GM12878 (cell line): ENCODE measurements around the gene OR2T6. TPM values are rescaled to one million over a fixed set of nuclear protein-coding genes. Genes with fewer than 3 reads are reported as not detected.

ENCODE experiments used
- ATAC-seq: fragments of 200-7000 bp; cut with Tn5 transposase; 3 replicates; pipeline ENCODE4 v1.9.1; 2020; ENCODE audit warnings: mild to moderate bottlenecking, moderate library complexity
- BruUV-seq: library from RNA; stranded (reverse); fragments of 400-500 nt; replicated peaks from 2 replicates; lab custom pipeline; 2021; lab: Mats Ljungman, UMichigan
- CTCF ChIA-PET: fragments of 300-600 bp; sonication (Branson Sonifier 250); formaldehyde crosslinking; extraction: SDS; loops from one replicate; lab custom pipeline; 2021; ENCODE audit warnings: inconsistent platforms; lab: Yijun Ruan, JAX
- POLR2A ChIA-PET: fragments of 350-600 bp; formaldehyde crosslinking; extraction: SDS; loops from one replicate; lab custom pipeline; 2021; ENCODE audit warnings: inconsistent platforms; lab: Charles Lee
- RAD21 ChIA-PET: fragments of 300-600 bp; sonication (Branson Sonifier 250); formaldehyde crosslinking; loops from one replicate; lab custom pipeline; 2023; ENCODE audit warnings: antibody characterized with exemption; ENCODE audit not compliant: unreplicated experiment; lab: Charles Lee
- SMC1A ChIA-PET: fragments of 300-600 bp; sonication (Branson Sonifier 250); formaldehyde crosslinking; loops from one replicate; lab custom pipeline; 2023; ENCODE audit not compliant: unreplicated experiment, uncharacterized antibody; lab: Charles Lee
- DNase-seq: peaks from one replicate; pipeline ENCODE4 v3.0.0-alpha.2; 2011; ENCODE audit warnings: low read depth, low spot score
- FAIRE-seq: peaks from 3 replicates; lab custom pipeline; 2011; peaks lifted over from hg19 to GRCh38; lab: Jason Lieb, UNC
- H2AFZ ChIP-seq: 2 replicates; pipeline ENCODE4 v1.6.0; 2011; ENCODE audit warnings: low read depth, low read length, control low read depth; ENCODE audit not compliant: control insufficient read depth
- H3K27ac ChIP-seq: 2 replicates; pipeline ENCODE4 v1.5.1; 2011; ENCODE audit warnings: control low read depth; ENCODE audit not compliant: control insufficient read depth, insufficient read depth
- H3K27me3 ChIP-seq, 2 experiments: replicated peaks in 1 of 2; 2 replicates each; pipeline versions ENCODE4 v1.6.0 to v1.6.1; 2011; ENCODE audit warnings: low read length in 1 of 2; ENCODE audit not compliant: control insufficient read depth in 2 of 2, insufficient read depth in 2 of 2
- H3K36me3 ChIP-seq, 2 experiments: 2 replicates each; pipeline ENCODE4 v1.5.1; 2011; ENCODE audit warnings: low read length in 1 of 2; ENCODE audit not compliant: control insufficient read depth in 2 of 2, insufficient read depth in 2 of 2
- H3K4me1 ChIP-seq: 2 replicates; pipeline ENCODE4 v1.6.1; 2011; ENCODE audit warnings: mild to moderate bottlenecking, low read length, moderate library complexity, mixed read lengths; ENCODE audit not compliant: control insufficient read depth, insufficient read depth
- H3K4me2 ChIP-seq: 2 replicates; pipeline ENCODE4 v1.6.0; 2011; ENCODE audit warnings: control low read depth; ENCODE audit not compliant: control insufficient read depth, insufficient read depth
- H3K4me3 ChIP-seq: fragments of 200-600 bp; sonication (generic); 2 replicates; pipeline ENCODE4 v1.5.1; 2016
- H3K79me2 ChIP-seq: 2 replicates; pipeline ENCODE4 v1.6.0; 2011; ENCODE audit warnings: low read length; ENCODE audit not compliant: control insufficient read depth, insufficient read depth
- H3K9ac ChIP-seq: 2 replicates; pipeline ENCODE4 v1.8.0; 2011; ENCODE audit warnings: low read length, control low read depth, mixed read lengths; ENCODE audit not compliant: control insufficient read depth, insufficient read depth
- H3K9me3 ChIP-seq: replicated peaks from 3 replicates; pipeline ENCODE4 v1.5.1; 2011; ENCODE audit warnings: mild to moderate bottlenecking, low read length; ENCODE audit not compliant: control insufficient read depth, insufficient read depth
- H4K20me1 ChIP-seq: 2 replicates; pipeline ENCODE4 v1.6.0; 2011; ENCODE audit not compliant: control insufficient read depth, insufficient read depth
- BHLHE40 ChIP-seq, 2 experiments: fragments of 450-650 bp in 1 of 2; IDR thresholded peaks; 2 replicates each; pipeline ENCODE4 v1.6.1; 2011 to 2017; ENCODE audit warnings: low read depth in 2 of 2, borderline replicate concordance in 1 of 2, improper control_type of control experiment in 1 of 2, low read length in 1 of 2, mild to moderate bottlenecking in 1 of 2
- EGR1 ChIP-seq, 2 experiments: IDR thresholded peaks; 1 replicate in 1 of 2; 2 replicates in 1 of 2; pipeline ENCODE4 v1.6.1; 2011 to 2012; ENCODE audit warnings: low read depth in 2 of 2, low read length in 2 of 2, borderline replicate concordance in 1 of 2, mild to moderate bottlenecking in 1 of 2, moderate library complexity in 1 of 2
- IKZF2 ChIP-seq, 2 experiments: fragments of 450-650 bp; IDR thresholded peaks; 2 replicates each; pipeline ENCODE4 v1.6.1; 2017; ENCODE audit warnings: mild to moderate bottlenecking in 2 of 2, moderate library complexity in 2 of 2
- IRF4 ChIP-seq: IDR thresholded peaks from 2 replicates; pipeline ENCODE4 v1.6.1; 2011; ENCODE audit warnings: low read depth, low read length
- IRF5 ChIP-seq: fragments of 450-650 bp; IDR thresholded peaks from 2 replicates; pipeline ENCODE4 v1.6.1; 2017; ENCODE audit warnings: borderline replicate concordance
- PBX3 ChIP-seq: IDR thresholded peaks from 2 replicates; pipeline ENCODE4 v1.6.1; 2011; ENCODE audit warnings: mild to moderate bottlenecking, low read depth, low read length, moderate library complexity; ENCODE audit not compliant: insufficient replicate concordance
- POLR2AphosphoS5 ChIP-seq: IDR thresholded peaks from 2 replicates; pipeline ENCODE4 v1.6.1; 2011; ENCODE audit warnings: mild to moderate bottlenecking, low read length, inconsistent platforms
- SMAD1 ChIP-seq: fragments of 450-650 bp; IDR thresholded peaks from 2 replicates; pipeline ENCODE4 v1.6.1; 2018; ENCODE audit warnings: mild to moderate bottlenecking, low read depth; ENCODE audit not compliant: partially characterized antibody
- SMARCA5 ChIP-seq: fragments of 450-650 bp; IDR thresholded peaks from 2 replicates; pipeline ENCODE4 v1.6.1; 2017; ENCODE audit warnings: mild to moderate bottlenecking
- SUPT20H ChIP-seq: IDR thresholded peaks from 2 replicates; pipeline ENCODE4 v1.6.1; 2011; ENCODE audit warnings: low read depth, mild to moderate bottlenecking, low read length, moderate library complexity, borderline replicate concordance; ENCODE audit not compliant: control insufficient read depth
- TAF1 ChIP-seq: IDR thresholded peaks from 2 replicates; pipeline ENCODE4 v1.6.1; 2011; ENCODE audit warnings: mild to moderate bottlenecking, low read depth, low read length, borderline replicate concordance
- WGBS: methylation state at CpG from one replicate; pipeline ENCODE4 v1.1.6; 2016; ENCODE audit warnings: low lambda C conversion rate; ENCODE audit not compliant: insufficient replicate concordance, insufficient coverage; ENCODE audit errors: missing lambda C conversion rate; 5-methylcytosine and 5-hydroxymethylcytosine counted together
- in situ Hi-C: fragments of 300-500 bp; cut with MboI; formaldehyde crosslinking; loops from 9 replicates; pipeline ENCODE4 v1.14.3; 2018; ENCODE audit warnings: mixed read lengths
- intact Hi-C: fragments of 100-400 bp; cut with micrococcal nuclease; formaldehyde crosslinking; loops from one replicate; pipeline ENCODE4 v1.14.2; 2022; ENCODE audit not compliant: unreplicated experiment
- polyA plus RNA-seq, 11 experiments: library from polyadenylated mRNA; depleted of rRNA in 4 of 11; unstranded in 6 of 11; stranded (reverse) in 5 of 11; fragments of >200 nt; fragmentation: Nextera tagmentation in 4 of 11; fragmentation: Illumina TruSeq in 1 of 11; extraction: Ambion mirVana in 4 of 11; extraction: Trizol in 1 of 11; gene quantifications; 1 replicate in 1 of 11; 2 replicates in 10 of 11; pipeline versions ENCODE4 v1.2.1 to v1.2.3, GENCODE V29; 2011 to 2016; ENCODE audit warnings: inconsistent platforms in 2 of 11, missing spikeins in 2 of 11, low read depth in 1 of 11
- total RNA-seq, 4 experiments: library from RNA; depleted of rRNA in 3 of 4; stranded (reverse); fragments of >200 nt in 3 of 4; fragmentation: Illumina TruSeq in 1 of 4; extraction: Trizol in 1 of 4; gene quantifications; 2 replicates each; pipeline versions ENCODE4 v1.2.1 to v1.2.3, GENCODE V29; 2013 to 2021

Gene OR2T6
- total and polyA plus RNA-seq, 10 of the 15 experiments (the other 5 are each of a cell fraction or from before 2014, with no cell fraction given) = not detected

DNA sequence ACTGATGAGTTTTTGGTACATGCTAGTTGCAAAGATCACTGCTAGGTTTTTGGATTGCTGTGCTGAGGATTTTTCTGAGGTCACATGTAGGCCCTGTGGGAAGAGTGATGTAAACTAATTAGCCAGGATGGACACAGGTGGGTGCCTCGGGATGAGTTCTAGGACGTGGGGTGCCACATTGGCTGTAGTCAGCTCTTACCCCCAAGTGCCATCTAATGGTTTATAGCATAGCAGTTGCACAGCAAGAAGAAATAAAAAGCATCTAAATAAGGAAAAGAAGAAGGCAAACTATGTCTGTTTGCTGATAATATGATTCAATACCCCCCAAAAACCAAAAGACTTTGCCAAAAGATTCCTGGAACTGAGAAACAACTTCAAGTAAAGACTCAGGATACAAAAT lies 17.5 kb downstream of the OR2T6 start:
- Histone ChIP-seq H3K27me3 (no peaks in the 10 kb centered on the region), H3K9me3 (no peaks in the 10 kb centered on the region), H2AFZ (no peak overlapping the region)
- POLR2A ChIA-PET = no interaction called here
- intact Hi-C loops = loop anchor here (2.0 kb wide), 1 partner anchor 70 kb away; no protein-coding TSS in a partner anchor
- WGBS = 0% methylated on average over 2 of the region's 2 CpGs
- TF ChIP-seq PBX3 = no peak
- no peak for TF ChIP-seq IRF4
- TF ChIP-seq, all 136 proteins: peak for 0
- Histone ChIP-seq H3K79me2 (no peaks in the 10 kb centered on the region), H3K27ac (no peak overlapping the region), H3K4me3 (no peak overlapping the region), H3K4me1 (no peaks in the 10 kb centered on the region), H3K9ac (no peak overlapping the region), H4K20me1 (no peaks in the 10 kb centered on the region), H3K4me2 (no peak overlapping the region), H3K36me3 (no peaks in the 10 kb centered on the region)
- FAIRE-seq (no peak), ATAC-seq (no peak), DNase-seq (no peak)
- ChIA-PET CTCF (no interaction called here), RAD21 (no interaction called here), SMC1A (interaction anchor here (0.6 kb wide), 1 partner anchor 122 kb away, joined by 3 read pairs; no protein-coding TSS in a partner anchor)
- BruUV-seq = no TSS peak
- in situ Hi-C loops = no loop called here

DNA sequence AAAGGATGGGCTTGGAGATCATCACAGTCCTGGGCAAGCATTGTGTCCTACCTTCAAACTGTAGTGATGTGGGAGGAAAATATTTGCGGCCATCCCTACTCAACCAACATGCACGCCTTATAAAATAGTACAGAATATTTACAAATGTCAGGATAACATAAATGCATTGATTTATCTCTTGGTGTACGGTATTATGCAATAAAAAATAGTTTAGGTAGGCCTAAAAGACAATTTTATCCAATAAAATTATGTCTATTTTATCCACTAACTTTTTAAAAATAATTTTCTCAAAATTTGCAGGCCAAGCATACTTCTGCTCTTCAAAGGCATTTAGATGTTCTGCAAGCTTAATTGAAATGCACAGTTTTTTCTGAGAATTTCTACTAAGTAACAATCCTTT lies 27.2 kb downstream of the OR2T6 start, which contains the start of gene OR2T1:
Gene OR2T1, plus strand, starts transcription at position 301 of the 400 bp plus-strand sequence. CDS start 3,100 bp downstream, outside the sequence.
- no peak within 1 kb of the TSS for H3K9ac ChIP-seq
- DNase-seq (no peak), FAIRE-seq (no peak), ATAC-seq (no peak)
- no TSS peak for BruUV-seq
- H3K4me2 ChIP-seq = no peak within 1 kb of the TSS
- ChIA-PET SMC1A (interaction anchor here (1.0 to 3.1 kb wide), 3 partner anchors 283 to 404 kb away, joined by 3 to 18 read pairs (median 4); no protein-coding TSS in a partner anchor), POLR2A (no interaction called here), CTCF (no interaction called here), RAD21 (no interaction called here)
- no peak within 1 kb of the TSS for H3K4me3 ChIP-seq
- intact Hi-C loops = no loop called here
- peaks cover 8% of the 10 kb centered on the region for H3K4me1 ChIP-seq
- no peaks in the 10 kb centered on the region for H3K79me2 ChIP-seq
- no peaks in the 10 kb centered on the region for H3K27me3 ChIP-seq
- in situ Hi-C loops = no loop called here
- H4K20me1 ChIP-seq = no peaks in the 10 kb centered on the region
- peaks cover 4% of the 10 kb centered on the region; the same call in 2 of the 3 replicates for H3K9me3 ChIP-seq
- WGBS = 62% methylated on average over 3 of the region's 3 CpGs
- no peak within 1 kb of the TSS for H3K27ac ChIP-seq
- no peak within 1 kb of the TSS for H2AFZ ChIP-seq
- no peaks in the 10 kb centered on the region; a peak in 1 of 4 replicates for H3K36me3 ChIP-seq
- TF ChIP-seq IKZF2 (IDR thresholded peaks at IDR 0.05) (no peak), POLR2AphosphoS5 (no peak), TAF1 (no peak), SMARCA5 (no peak), BHLHE40 (IDR thresholded peaks at IDR 0.05; ENCODE audit: borderline replicate concordance in 1 of 2, low read depth in 2 of 2, low read length in 1 of 2) (no peak), SMAD1 (no peak), EGR1 (IDR thresholded peaks at IDR 0.05; ENCODE audit: borderline replicate concordance in 1 of 2, low read depth in 2 of 2, low read length in 2 of 2) (no peak), IRF5 (no peak), SUPT20H (no peak)
